GM12878 (cell line): Measurements from ENCODE around the gene XG.

Experiments used
- CBX3 ChIP-seq: fragments of 200-600 bp; sonication (generic); IDR thresholded peaks from 2 replicates; pipeline ENCODE4 v1.6.1; 2016; ENCODE audit warnings: low read depth, borderline replicate concordance
- EZH2 ChIP-seq: IDR thresholded peaks from 2 replicates; pipeline ENCODE4 v1.6.1; 2012; ENCODE audit warnings: low read depth, mild to moderate bottlenecking, control low read depth, inconsistent platforms, low read length, borderline replicate concordance; ENCODE audit not compliant: control insufficient read depth
- HDAC2 ChIP-seq: fragments of 200-600 bp; sonication (generic); IDR thresholded peaks from 2 replicates; pipeline ENCODE4 v1.6.1; 2017
- NFYB ChIP-seq: IDR thresholded peaks from 2 replicates; pipeline ENCODE4 v1.6.1; 2011; ENCODE audit warnings: low read depth, mild to moderate bottlenecking, low read length, improper control_type of control experiment, moderate library complexity; ENCODE audit not compliant: insufficient read depth
- POLR2A ChIP-seq: IDR thresholded peaks from 2 replicates; pipeline ENCODE4 v1.6.1; 2011; ENCODE audit warnings: low read depth, mild to moderate bottlenecking, low read length
- RAD51 ChIP-seq: fragments of 450-650 bp; IDR thresholded peaks from 2 replicates; pipeline ENCODE4 v1.6.1; 2016; ENCODE audit warnings: moderate library complexity, mild to moderate bottlenecking, inconsistent platforms
- RCOR1 ChIP-seq: conservative IDR thresholded peaks from 2 replicates; pipeline ENCODE4 v1.6.1; 2012; ENCODE audit warnings: low read depth, low read length, improper control_type of control experiment
- YY1 ChIP-seq: IDR thresholded peaks from 2 replicates; pipeline ENCODE4 v1.6.1; 2011; ENCODE audit warnings: low read depth, mild to moderate bottlenecking, low read length
- ZNF274 ChIP-seq: IDR thresholded peaks from one replicate; pipeline ENCODE4 v1.8.0; 2011; ENCODE audit not compliant: insufficient read length, insufficient read depth
- TF ChIP-seq, protein P1 (sequence below): fragments of 450-650 bp; IDR thresholded peaks from 2 replicates; pipeline ENCODE4 v1.6.1; 2017; ENCODE audit warnings: borderline replicate concordance
- TF ChIP-seq, protein P2 (sequence below): IDR thresholded peaks from 2 replicates; pipeline ENCODE4 v1.6.1; 2012; ENCODE audit warnings: low read depth, low read length, improper control_type of control experiment
- TF ChIP-seq, protein P3 (sequence below), 3 experiments: IDR thresholded peaks in 2 of 3; conservative IDR thresholded peaks in 1 of 3; 2 replicates each; pipeline ENCODE4 v1.5.1; 2011; ENCODE audit warnings: low read depth in 3 of 3, low read length in 3 of 3, mild to moderate bottlenecking in 3 of 3, control low read depth in 2 of 3, moderate library complexity in 2 of 3, inconsistent platforms in 1 of 3, mixed read lengths in 1 of 3; ENCODE audit not compliant: control insufficient read depth in 2 of 3, insufficient read depth in 1 of 3; ENCODE audit errors: extremely low read depth in 1 of 3
- TF ChIP-seq, protein P4 (sequence below): IDR thresholded peaks from 2 replicates; pipeline ENCODE4 v1.6.1; 2011; ENCODE audit warnings: low read depth, low read length, improper control_type of control experiment, borderline replicate concordance
- TF ChIP-seq, protein P5 (sequence below): IDR thresholded peaks from 2 replicates; pipeline ENCODE4 v1.6.1; 2011; ENCODE audit warnings: mild to moderate bottlenecking, low read depth, low read length, moderate library complexity; ENCODE audit not compliant: insufficient replicate concordance

DNA sequence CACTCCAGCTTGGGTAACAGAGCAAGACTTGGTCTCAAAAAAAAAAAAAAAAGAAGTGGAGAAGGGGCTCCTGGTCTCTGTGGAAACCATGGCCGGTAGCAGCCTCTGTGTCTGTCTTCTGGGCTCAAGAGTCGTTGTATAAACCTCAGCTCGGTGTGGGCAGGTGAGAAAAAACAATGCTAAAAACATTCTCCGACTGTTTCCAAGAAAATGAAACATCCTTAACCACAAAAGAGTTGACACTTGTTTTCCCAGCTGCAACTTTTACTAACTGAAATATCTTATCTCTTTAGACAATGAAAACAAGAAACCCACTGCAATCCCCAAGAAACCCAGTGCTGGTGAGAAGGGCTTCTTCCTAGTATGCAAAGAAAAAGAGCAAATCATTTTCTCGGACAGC, 34.5 kb upstream of the XG start:
- TF ChIP-seq EZH2 (no peak), RCOR1 (no peak), NFYB (no peak), CBX3 (no peak), POLR2A (no peak), ZNF274 (no peak), HDAC2 (no peak), RAD51 (no peak), YY1 (no peak)
- TF ChIP-seq, protein P1, sequence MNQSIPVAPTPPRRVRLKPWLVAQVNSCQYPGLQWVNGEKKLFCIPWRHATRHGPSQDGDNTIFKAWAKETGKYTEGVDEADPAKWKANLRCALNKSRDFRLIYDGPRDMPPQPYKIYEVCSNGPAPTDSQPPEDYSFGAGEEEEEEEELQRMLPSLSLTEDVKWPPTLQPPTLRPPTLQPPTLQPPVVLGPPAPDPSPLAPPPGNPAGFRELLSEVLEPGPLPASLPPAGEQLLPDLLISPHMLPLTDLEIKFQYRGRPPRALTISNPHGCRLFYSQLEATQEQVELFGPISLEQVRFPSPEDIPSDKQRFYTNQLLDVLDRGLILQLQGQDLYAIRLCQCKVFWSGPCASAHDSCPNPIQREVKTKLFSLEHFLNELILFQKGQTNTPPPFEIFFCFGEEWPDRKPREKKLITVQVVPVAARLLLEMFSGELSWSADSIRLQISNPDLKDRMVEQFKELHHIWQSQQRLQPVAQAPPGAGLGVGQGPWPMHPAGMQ: no peak
- TF ChIP-seq, protein P2, sequence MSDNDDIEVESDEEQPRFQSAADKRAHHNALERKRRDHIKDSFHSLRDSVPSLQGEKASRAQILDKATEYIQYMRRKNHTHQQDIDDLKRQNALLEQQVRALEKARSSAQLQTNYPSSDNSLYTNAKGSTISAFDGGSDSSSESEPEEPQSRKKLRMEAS: no peak
- TF ChIP-seq, protein P3, sequence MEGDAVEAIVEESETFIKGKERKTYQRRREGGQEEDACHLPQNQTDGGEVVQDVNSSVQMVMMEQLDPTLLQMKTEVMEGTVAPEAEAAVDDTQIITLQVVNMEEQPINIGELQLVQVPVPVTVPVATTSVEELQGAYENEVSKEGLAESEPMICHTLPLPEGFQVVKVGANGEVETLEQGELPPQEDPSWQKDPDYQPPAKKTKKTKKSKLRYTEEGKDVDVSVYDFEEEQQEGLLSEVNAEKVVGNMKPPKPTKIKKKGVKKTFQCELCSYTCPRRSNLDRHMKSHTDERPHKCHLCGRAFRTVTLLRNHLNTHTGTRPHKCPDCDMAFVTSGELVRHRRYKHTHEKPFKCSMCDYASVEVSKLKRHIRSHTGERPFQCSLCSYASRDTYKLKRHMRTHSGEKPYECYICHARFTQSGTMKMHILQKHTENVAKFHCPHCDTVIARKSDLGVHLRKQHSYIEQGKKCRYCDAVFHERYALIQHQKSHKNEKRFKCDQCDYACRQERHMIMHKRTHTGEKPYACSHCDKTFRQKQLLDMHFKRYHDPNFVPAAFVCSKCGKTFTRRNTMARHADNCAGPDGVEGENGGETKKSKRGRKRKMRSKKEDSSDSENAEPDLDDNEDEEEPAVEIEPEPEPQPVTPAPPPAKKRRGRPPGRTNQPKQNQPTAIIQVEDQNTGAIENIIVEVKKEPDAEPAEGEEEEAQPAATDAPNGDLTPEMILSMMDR (IDR thresholded peaks at IDR 0.05 in 2 of 3, conservative IDR thresholded peaks at IDR 0.05 in 1 of 3; ENCODE audit: control insufficient read depth in 2 of 3, extremely low read depth in 1 of 3, insufficient read depth in 1 of 3, low read depth in 3 of 3, low read length in 3 of 3): no peak
- TF ChIP-seq, protein P4, sequence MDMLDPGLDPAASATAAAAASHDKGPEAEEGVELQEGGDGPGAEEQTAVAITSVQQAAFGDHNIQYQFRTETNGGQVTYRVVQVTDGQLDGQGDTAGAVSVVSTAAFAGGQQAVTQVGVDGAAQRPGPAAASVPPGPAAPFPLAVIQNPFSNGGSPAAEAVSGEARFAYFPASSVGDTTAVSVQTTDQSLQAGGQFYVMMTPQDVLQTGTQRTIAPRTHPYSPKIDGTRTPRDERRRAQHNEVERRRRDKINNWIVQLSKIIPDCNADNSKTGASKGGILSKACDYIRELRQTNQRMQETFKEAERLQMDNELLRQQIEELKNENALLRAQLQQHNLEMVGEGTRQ: no peak
- TF ChIP-seq, protein P5, sequence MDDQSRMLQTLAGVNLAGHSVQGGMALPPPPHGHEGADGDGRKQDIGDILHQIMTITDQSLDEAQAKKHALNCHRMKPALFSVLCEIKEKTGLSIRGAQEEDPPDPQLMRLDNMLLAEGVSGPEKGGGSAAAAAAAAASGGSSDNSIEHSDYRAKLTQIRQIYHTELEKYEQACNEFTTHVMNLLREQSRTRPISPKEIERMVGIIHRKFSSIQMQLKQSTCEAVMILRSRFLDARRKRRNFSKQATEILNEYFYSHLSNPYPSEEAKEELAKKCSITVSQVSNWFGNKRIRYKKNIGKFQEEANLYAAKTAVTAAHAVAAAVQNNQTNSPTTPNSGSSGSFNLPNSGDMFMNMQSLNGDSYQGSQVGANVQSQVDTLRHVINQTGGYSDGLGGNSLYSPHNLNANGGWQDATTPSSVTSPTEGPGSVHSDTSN: no peak
